ENCODE data around the gene VMAC.

Gene VMAC

GRCh38 chr19:5900976-5901375 lies 3.7 kb upstream of the VMAC start:
- no peak for DNase-seq (ENCODE audit: extremely low read depth, low read depth)
- H3K4me3 ChIP-seq (replicated peaks; ENCODE audit: low read depth, low read length) = no peak overlapping the region
- TF ChIP-seq CTCF (IDR thresholded peaks at IDR 0.05; ENCODE audit: low read depth, low read length, missing control alignments) = no peak

- TF ChIP-seq CTCF (IDR thresholded peaks at IDR 0.05; ENCODE audit: low read depth, low read length, missing control alignments) = no peak
- H3K4me3 ChIP-seq (replicated peaks; ENCODE audit: low read depth, low read length) = peak overlapping the region; percentile 90
- DNase-seq (ENCODE audit: extremely low read depth, low read depth) = no peak
Observed at GRCh38 chr19:5903056-5903623, 1.5 kb upstream of the VMAC start.

- peak within 1 kb of the TSS; percentile 90 for H3K4me3 ChIP-seq (replicated peaks; ENCODE audit: low read depth, low read length)
- TF ChIP-seq CTCF (IDR thresholded peaks at IDR 0.05; ENCODE audit: low read depth, low read length, missing control alignments) = no peak
- no peak for DNase-seq (ENCODE audit: extremely low read depth, low read depth)
Observed at GRCh38 chr19:5903624-5904351, 884 bp upstream of the VMAC start, which contains the start of gene NDUFA11. Gene NDUFA11, minus strand, starts transcription at chr19:5903790. Its CDS starts 82 bp downstream, at chr19:5903708.

GRCh38 chr19:5905114-5905778 lies 574 bp downstream of the VMAC start:
- DNase-seq (ENCODE audit: extremely low read depth, low read depth) = no peak
- TF ChIP-seq CTCF (IDR thresholded peaks at IDR 0.05; ENCODE audit: low read depth, low read length, missing control alignments) = no peak
- peak overlapping the region; percentile 90 for H3K4me3 ChIP-seq (replicated peaks; ENCODE audit: low read depth, low read length)

GRCh38 chr19:5907241-5907640 lies 2.6 kb downstream of the VMAC start:
- no peak for DNase-seq (ENCODE audit: extremely low read depth, low read depth)
- no peak for TF ChIP-seq CTCF (IDR thresholded peaks at IDR 0.05; ENCODE audit: low read depth, low read length, missing control alignments)
- H3K4me3 ChIP-seq (replicated peaks; ENCODE audit: low read depth, low read length) = no peak overlapping the region

- DNase-seq (ENCODE audit: extremely low read depth, low read depth) = no peak
- TF ChIP-seq CTCF (IDR thresholded peaks at IDR 0.05; ENCODE audit: low read depth, low read length, missing control alignments) = no peak
- H3K4me3 ChIP-seq (replicated peaks; ENCODE audit: low read depth, low read length) = no peak overlapping the region
Observed at GRCh38 chr19:5908773-5909442, 4.2 kb downstream of the VMAC start.
